GM13976 (cell line): ENCODE results near the gene PDE2A.

ENCODE experiments used
- DNase-seq: peaks from one replicate; pipeline ENCODE4 v3.0.0; 2012; ENCODE audit warnings: low spot score
- CTCF ChIP-seq: IDR thresholded peaks from 2 replicates; pipeline ENCODE4 v1.5.1; 2012; ENCODE audit warnings: borderline replicate concordance, mild to moderate bottlenecking; ENCODE audit not compliant: insufficient read depth; ENCODE audit errors: extremely low read depth, missing control alignments, control extremely low read depth
- in situ Hi-C: fragments of 300-500 bp; cut with MboI; formaldehyde crosslinking; loops from one replicate; pipeline ENCODE4 v1.12.0; 2022; ENCODE audit warnings: low sequenced_read_pairs, mixed read lengths, inconsistent platforms; ENCODE audit not compliant: unreplicated experiment

The PDE2A gene

GRCh38 chr11:72581067-72581466, 93.2 kb downstream of the PDE2A start:
- no peak for DNase-seq
- in situ Hi-C loops = no loop called here
- no peak for TF ChIP-seq CTCF

GRCh38 chr11:72580642-72580950, 93.6 kb downstream of the PDE2A start:
- no peak for TF ChIP-seq CTCF
- DNase-seq = no peak
- in situ Hi-C loops = no loop called here

- TF ChIP-seq CTCF = no peak
- in situ Hi-C loops = no loop called here
- no peak for DNase-seq
Measured at GRCh38 chr11:72579816-72580641, 94.2 kb downstream of the PDE2A start.

GRCh38 chr11:72578991-72579815, 95.0 kb downstream of the PDE2A start:
- in situ Hi-C loops = no loop called here
- TF ChIP-seq CTCF = no peak
- DNase-seq = no peak

GRCh38 chr11:72578566-72578965, 95.7 kb downstream of the PDE2A start:
- no peak for TF ChIP-seq CTCF
- DNase-seq = no peak
- in situ Hi-C loops = no loop called here

- in situ Hi-C loops = no loop called here
- no peak for DNase-seq
- no peak for TF ChIP-seq CTCF
Measured at GRCh38 chr11:72578051-72578450, 96.2 kb downstream of the PDE2A start.
